HG02759 (cell line): ENCODE measurements around the gene PCDH9.
A peak's percentile ranks its signal among the peaks of the same experiment; 100 is the strongest.

Experiments
- ATAC-seq: cut with Tn5 transposase; IDR thresholded peaks from one replicate; pipeline ENCODE4 v1.9.1; 2021; ENCODE audit warnings: mild to moderate bottlenecking, moderate library complexity; ENCODE audit not compliant: unreplicated experiment

Gene PCDH9

GRCh38 chr13:66859934-66860877 is 369.9 kb downstream of the PCDH9 start:
- no peak for ATAC-seq

GRCh38 chr13:66859078-66859477 is 371.1 kb downstream of the PCDH9 start:
- ATAC-seq = no peak

- no peak for ATAC-seq
Measured at GRCh38 chr13:66858163-66858562, 372.0 kb downstream of the PCDH9 start.

- no peak for ATAC-seq
Measured at GRCh38 chr13:66855131-66855530, 375.0 kb downstream of the PCDH9 start.

DNA sequence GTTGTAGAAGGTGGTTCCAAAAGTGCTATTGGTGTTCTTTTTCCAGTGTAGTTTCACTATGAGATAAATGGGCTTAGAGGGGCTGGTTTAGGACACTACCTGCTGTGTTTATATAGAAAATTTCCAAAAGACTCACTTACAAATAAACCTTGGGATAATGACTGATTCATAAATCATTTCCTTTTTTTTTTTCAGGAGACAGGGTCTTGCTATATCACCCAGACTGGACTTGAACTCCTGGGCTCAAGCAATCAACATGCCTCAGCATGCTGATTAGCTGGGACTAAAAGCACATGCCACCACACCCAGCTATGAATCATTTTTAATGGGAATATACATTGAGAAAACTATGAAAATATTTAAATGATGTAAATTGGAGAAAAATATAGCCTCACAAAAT is 376.6 kb downstream of the PCDH9 start:
- ATAC-seq = no peak

GRCh38 chr13:66849706-66850105 is 380.4 kb downstream of the PCDH9 start:
- ATAC-seq = no peak

- ATAC-seq = no peak
Measured at GRCh38 chr13:66847541-66847940, 382.6 kb downstream of the PCDH9 start.

DNA sequence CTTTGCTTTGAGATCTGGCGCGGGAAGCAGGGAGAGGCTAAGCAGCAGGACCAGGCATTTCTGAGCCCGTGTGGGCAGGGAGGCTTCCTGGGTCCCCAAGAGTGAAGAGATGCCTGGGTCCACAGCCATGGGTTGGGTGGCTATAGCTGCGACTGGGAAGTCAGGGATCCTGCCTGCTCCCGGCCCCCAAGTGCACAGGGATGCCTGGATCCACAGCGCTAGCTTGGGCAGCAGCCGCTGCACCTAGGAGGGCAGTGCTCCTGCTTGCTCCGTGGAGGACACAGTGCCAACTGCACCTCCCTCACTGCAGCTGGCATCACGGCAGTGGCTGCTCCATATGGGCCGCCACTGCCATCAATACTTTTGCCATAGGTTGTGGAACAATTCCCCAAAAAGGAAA is 384.7 kb downstream of the PCDH9 start:
- ATAC-seq = no peak

DNA sequence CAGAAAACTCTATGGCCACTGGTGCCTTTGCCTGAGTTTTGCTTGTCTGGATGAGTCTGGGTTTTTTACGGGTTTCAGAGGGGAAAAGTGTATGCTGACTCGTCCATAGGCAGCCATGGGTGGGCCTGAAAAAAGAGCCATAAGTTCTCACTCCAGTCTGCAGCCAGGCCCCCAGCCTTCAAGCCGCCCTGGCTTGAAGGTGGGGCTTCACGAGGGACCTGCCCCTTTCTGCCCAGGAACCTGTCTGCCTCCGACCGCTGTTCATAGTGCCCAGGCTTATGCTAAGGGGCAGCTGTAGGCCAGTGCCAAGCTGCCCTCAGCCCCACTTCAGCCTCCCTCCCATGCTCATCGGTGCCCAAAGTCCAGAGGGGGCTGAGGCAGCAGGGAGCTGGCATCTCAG is 385.2 kb downstream of the PCDH9 start:
- no peak for ATAC-seq

- ATAC-seq = no peak
Measured at GRCh38 chr13:66842766-66843165, 387.4 kb downstream of the PCDH9 start.

GRCh38 chr13:66840621-66841020 is 389.5 kb downstream of the PCDH9 start:
- ATAC-seq = no peak

DNA sequence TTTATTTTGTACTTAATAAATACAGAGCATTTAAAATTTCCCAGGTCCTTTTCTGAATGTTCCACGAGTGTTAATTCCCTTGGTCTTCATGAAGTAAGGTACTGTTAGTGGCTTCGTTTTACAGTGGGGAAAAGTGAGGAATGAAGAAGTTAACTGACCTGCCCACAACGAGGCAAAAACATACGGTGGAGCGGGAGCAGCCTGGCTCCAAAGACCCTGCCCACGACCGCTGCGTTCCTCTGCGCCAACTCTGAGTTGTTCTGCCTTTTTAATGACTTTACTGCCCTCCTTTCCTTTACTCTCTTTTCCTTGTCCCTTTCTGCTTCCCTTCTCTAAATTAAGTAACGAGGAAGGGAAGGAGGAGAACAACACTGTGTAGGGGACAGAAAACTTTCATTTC is 392.9 kb downstream of the PCDH9 start:
- ATAC-seq = no peak

DNA sequence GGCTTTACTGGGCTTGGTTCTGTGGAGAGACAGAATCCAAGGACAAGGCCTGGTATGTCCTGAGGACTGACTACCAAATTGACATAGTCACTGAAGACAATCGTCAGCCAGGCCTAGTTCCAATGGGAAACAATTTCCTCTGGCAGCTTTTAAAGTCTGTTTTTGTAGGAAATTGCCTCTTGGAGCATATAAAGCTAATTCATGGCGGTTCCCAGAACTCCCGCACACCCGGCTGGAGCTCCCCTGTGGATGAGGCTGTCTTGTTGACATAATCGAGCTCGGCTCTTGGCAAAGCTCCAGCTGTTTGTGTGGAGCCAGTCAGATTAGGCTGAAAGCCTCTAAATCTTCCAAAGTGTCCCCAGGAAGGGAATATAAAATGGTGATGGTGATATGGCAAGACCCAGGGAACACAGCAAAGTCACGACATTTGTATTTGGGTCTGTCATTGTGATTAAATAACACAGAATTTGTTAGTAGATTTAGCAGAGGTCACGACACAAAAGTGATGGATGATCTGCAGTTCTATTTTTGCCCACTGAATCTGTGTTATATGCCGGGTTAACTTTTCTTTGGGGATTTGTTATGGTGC is 395.0 kb downstream of the PCDH9 start:
- no peak for ATAC-seq

GRCh38 chr13:66830940-66831716 is 399.0 kb downstream of the PCDH9 start:
- peak; percentile 55 for ATAC-seq

- no peak for ATAC-seq
Measured at GRCh38 chr13:66829803-66830202, 400.3 kb downstream of the PCDH9 start.

- no peak for ATAC-seq
Measured at GRCh38 chr13:66826398-66826797, 403.7 kb downstream of the PCDH9 start.

GRCh38 chr13:66821551-66821950 is 408.6 kb downstream of the PCDH9 start:
- no peak for ATAC-seq

GRCh38 chr13:66811455-66811854 is 418.7 kb downstream of the PCDH9 start:
- no peak for ATAC-seq

DNA sequence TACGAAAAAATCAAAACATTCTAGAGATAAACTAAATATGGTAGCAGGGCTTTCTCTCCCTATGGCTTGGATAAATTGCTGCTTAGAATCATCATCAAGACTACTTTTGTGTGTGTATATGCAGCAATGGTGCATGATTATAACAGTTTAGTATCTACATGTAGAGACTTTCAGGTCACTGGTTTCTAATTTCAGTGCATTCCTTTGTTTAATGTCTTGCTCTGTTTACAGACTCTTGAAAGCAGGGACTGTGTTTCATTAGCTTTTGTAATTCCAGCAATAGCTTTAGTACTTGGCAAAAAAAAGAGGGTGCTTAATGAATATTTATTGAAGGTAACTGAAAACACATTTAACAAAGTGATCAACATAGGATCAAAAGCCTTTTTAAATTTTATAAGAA is 420.7 kb downstream of the PCDH9 start:
- ATAC-seq = no peak

DNA sequence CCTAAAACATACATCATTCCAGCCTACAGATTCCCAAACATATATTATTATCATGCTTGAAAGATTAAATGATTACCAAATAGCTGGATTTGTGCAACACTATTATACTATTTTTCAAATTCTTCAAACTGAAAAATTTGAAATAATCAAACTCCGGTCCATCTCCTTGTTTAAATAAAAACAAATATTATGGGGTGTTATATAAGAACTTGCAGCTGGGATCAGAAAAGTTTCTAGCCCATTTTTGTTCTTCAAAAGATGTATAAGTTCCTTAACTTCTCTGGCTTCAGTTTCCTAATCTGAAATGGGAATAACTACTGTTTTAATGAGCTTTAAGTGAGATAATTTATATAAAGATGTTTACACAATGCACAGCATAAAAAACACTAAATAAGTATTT is 422.9 kb downstream of the PCDH9 start:
- ATAC-seq = no peak

GRCh38 chr13:66805657-66806056 is 424.5 kb downstream of the PCDH9 start:
- no peak for ATAC-seq
